Transverse colon (tissue), 4 donors: ENCODE results near the gene PCIF1.

Source experiments
- POLR2AphosphoS5 ChIP-seq, 3 donors: sonication (generic); formaldehyde crosslinking; IDR thresholded peaks; one replicate each; pipeline ENCODE4 v1.6.1; 2016; ENCODE audit warnings: antibody characterized with exemption in 3 of 3
- TF ChIP-seq, protein P1 (sequence below), 5 experiments: fragments of 200-600 bp in 3 of 5; fragments of 450-650 bp in 2 of 5; sonication (generic) in 3 of 5; IDR thresholded peaks; 1 replicate in 2 of 5; 2 replicates in 3 of 5; pipeline ENCODE4 v1.5.1; 2016 to 2017; ENCODE audit warnings: antibody characterized with exemption in 5 of 5, inconsistent platforms in 3 of 5, mild to moderate bottlenecking in 2 of 5, moderate library complexity in 1 of 5

- TF ChIP-seq, protein P1, sequence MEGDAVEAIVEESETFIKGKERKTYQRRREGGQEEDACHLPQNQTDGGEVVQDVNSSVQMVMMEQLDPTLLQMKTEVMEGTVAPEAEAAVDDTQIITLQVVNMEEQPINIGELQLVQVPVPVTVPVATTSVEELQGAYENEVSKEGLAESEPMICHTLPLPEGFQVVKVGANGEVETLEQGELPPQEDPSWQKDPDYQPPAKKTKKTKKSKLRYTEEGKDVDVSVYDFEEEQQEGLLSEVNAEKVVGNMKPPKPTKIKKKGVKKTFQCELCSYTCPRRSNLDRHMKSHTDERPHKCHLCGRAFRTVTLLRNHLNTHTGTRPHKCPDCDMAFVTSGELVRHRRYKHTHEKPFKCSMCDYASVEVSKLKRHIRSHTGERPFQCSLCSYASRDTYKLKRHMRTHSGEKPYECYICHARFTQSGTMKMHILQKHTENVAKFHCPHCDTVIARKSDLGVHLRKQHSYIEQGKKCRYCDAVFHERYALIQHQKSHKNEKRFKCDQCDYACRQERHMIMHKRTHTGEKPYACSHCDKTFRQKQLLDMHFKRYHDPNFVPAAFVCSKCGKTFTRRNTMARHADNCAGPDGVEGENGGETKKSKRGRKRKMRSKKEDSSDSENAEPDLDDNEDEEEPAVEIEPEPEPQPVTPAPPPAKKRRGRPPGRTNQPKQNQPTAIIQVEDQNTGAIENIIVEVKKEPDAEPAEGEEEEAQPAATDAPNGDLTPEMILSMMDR (IDR thresholded peaks at IDR 0.05) = no peak
- no peak for TF ChIP-seq POLR2AphosphoS5 (IDR thresholded peaks at IDR 0.05)
Observed at GRCh38 chr20:45985573-45985972, 51.1 kb downstream of the PCIF1 start.
